Muscle of leg (tissue), 11 donors: ENCODE data around the gene EPDR1. TPM values are rescaled to one million over a fixed set of nuclear protein-coding genes. Genes with fewer than 3 reads are reported as not detected.
"Not testable (repeated sequence)": the region's sequence is repeated elsewhere in the genome, so short reads cannot be mapped to it uniquely, and the experiment has no call there.

Source experiments
- DNase-seq: peaks from one replicate; pipeline ENCODE4 v3.0.0; 2013
- H3K27ac ChIP-seq: one replicate; pipeline ENCODE4 v1.5.1; 2013; ENCODE audit warnings: mild to moderate bottlenecking, low read length, control low read depth
- H3K27me3 ChIP-seq: one replicate; pipeline ENCODE4 v1.6.1; 2013; ENCODE audit warnings: low read length; ENCODE audit not compliant: control insufficient read depth, insufficient read depth
- H3K36me3 ChIP-seq: one replicate; pipeline ENCODE4 v1.6.1; 2013; ENCODE audit warnings: low read length; ENCODE audit not compliant: control insufficient read depth, insufficient read depth
- H3K4me1 ChIP-seq: one replicate; pipeline ENCODE4 v1.6.1; 2013; ENCODE audit warnings: low read length; ENCODE audit not compliant: control insufficient read depth, insufficient read depth
- H3K4me3 ChIP-seq: one replicate; pipeline ENCODE4 v1.5.1; 2013; ENCODE audit warnings: low read length, control low read depth
- H3K9me3 ChIP-seq: replicated peaks from 2 replicates; pipeline ENCODE4 v1.6.1; 2013; ENCODE audit warnings: low read depth, low read length; ENCODE audit not compliant: control insufficient read depth
- WGBS: methylation state at CpG from one replicate; pipeline ENCODE4 v1.1.5; 2013; ENCODE audit warnings: missing lambda C conversion rate; ENCODE audit not compliant: insufficient coverage; 5-methylcytosine and 5-hydroxymethylcytosine counted together
- polyA plus RNA-seq, 8 donors: library from polyadenylated mRNA; unstranded; fragments of 120-200 nt; gene quantifications; one replicate each; pipeline versions ENCODE4 v1.2.1 to v1.2.3, GENCODE V29; 2013; ENCODE audit warnings: inconsistent platforms in 1 of 8, low replicate concordance in 1 of 8; ENCODE audit not compliant: insufficient read length in 8 of 8, insufficient read depth in 1 of 8
- total RNA-seq: library from RNA; stranded (reverse); fragments of 120-200 nt; gene quantifications from one replicate; pipeline ENCODE4 v1.2.4, GENCODE V29; 2013

EPDR1 gene
- total and polyA plus RNA-seq, 9 donors = 57.8 to 108 (median 89.8) TPM

DNA sequence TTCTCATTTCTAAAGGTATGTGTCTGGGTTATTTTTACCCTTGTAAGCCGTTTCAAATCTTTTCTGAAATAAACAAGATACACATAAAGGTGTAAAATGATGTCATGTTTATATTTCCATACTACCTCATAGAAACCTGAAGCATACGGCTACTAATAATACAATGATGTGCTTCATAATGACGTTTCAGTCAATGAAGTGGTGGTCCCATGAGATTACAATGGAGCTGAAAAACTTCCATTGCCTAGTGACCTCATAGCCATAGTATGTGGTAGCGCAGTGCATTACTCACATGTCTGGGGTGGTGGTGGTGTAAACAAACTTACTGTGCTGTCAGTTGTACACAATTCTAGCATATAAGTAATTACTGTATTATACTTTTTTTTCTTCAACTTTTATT lies 24.9 kb downstream of the EPDR1 start:
- H3K27ac ChIP-seq = peak overlapping the region; percentile 98
- no peak overlapping the region for H3K4me3 ChIP-seq
- DNase-seq = peak; percentile 21
- H3K27me3 ChIP-seq = no peaks in the 10 kb centered on the region
- no peaks in the 10 kb centered on the region for H3K9me3 ChIP-seq
- no CpG with 5 or more reads among the region's 4 CpGs for WGBS
- peaks cover 9% of the 10 kb centered on the region for H3K36me3 ChIP-seq
- peaks cover 32% of the 10 kb centered on the region for H3K4me1 ChIP-seq

DNA sequence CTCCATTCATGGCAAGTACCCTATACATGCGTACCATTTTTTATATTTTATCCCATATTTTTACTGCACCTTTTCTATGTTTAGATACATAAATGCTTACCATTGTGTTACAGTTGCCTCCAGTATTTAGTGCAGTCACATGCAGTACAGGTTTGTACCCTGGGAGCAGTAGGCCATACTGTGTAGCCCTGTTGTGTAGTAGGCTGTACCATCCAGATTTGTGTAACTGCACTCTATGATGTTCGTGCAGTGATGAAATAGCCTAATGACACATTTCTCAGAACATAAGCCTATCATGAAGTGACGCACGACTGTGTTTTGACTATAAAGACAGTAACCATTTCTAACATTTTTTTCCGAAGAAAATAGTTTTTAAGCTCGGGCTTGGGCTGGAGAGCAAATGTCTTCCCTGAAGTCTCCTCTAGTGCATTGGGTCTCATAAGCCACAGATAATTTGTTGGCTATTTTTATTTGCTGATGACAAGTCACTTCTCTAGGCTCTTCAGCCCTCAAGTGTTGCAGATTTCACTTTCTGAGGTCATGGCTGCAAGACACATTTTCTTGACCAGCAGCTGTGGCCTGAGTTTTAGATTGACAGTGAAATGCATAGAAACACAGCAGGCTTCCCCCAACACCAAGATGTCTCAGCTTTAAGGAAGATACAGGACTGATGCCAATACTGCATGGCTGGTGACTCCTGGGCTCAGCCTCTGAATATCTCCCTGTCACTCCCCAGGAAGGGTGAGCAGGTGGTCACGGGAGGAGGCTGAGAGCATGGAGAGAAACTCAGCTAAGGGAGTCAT lies 26.9 kb downstream of the EPDR1 start:
- Histone ChIP-seq H3K4me1 (peaks cover 32% of the 10 kb centered on the region), H3K4me3 (no peak overlapping the region), H3K9me3 (no peaks in the 10 kb centered on the region), H3K36me3 (peaks cover 19% of the 10 kb centered on the region), H3K27me3 (no peaks in the 10 kb centered on the region), H3K27ac (peak overlapping the region; percentile 32)
- DNase-seq = peak; percentile 20
- WGBS = 62% methylated on average over 5 of the region's 7 CpGs

- 90% methylated on average over 7 of the region's 7 CpGs for WGBS
- peak overlapping the region; percentile 32 for H3K27ac ChIP-seq
- no peaks in the 10 kb centered on the region for H3K9me3 ChIP-seq
- peaks cover 21% of the 10 kb centered on the region for H3K36me3 ChIP-seq
- H3K4me1 ChIP-seq = peaks cover 29% of the 10 kb centered on the region
- no peak overlapping the region for H3K4me3 ChIP-seq
- H3K27me3 ChIP-seq = no peaks in the 10 kb centered on the region
- DNase-seq = no peak
Measured at GRCh38 chr7:37947941-37948210, 27.4 kb downstream of the EPDR1 start.

- no peak overlapping the region for H3K4me3 ChIP-seq
- H3K27me3 ChIP-seq = no peaks in the 10 kb centered on the region
- H3K36me3 ChIP-seq = peaks cover 21% of the 10 kb centered on the region
- no peak for DNase-seq
- no peak overlapping the region for H3K27ac ChIP-seq
- H3K9me3 ChIP-seq = no peaks in the 10 kb centered on the region
- peaks cover 8% of the 10 kb centered on the region for H3K4me1 ChIP-seq
- WGBS = no CpG with 5 or more reads among the region's 2 CpGs
Measured at GRCh38 chr7:37952240-37952639, 31.8 kb downstream of the EPDR1 start.

- H3K27me3 ChIP-seq, H3K4me1 ChIP-seq, DNase-seq, H3K9me3 ChIP-seq, H3K4me3 ChIP-seq, H3K27ac ChIP-seq: not testable (repeated sequence)
- H3K36me3 ChIP-seq = peaks cover 16% of the 10 kb centered on the region
- WGBS = no CpG with 5 or more reads among the region's 1 CpG
Measured at GRCh38 chr7:37954217-37954616, 33.8 kb downstream of the EPDR1 start.

DNA sequence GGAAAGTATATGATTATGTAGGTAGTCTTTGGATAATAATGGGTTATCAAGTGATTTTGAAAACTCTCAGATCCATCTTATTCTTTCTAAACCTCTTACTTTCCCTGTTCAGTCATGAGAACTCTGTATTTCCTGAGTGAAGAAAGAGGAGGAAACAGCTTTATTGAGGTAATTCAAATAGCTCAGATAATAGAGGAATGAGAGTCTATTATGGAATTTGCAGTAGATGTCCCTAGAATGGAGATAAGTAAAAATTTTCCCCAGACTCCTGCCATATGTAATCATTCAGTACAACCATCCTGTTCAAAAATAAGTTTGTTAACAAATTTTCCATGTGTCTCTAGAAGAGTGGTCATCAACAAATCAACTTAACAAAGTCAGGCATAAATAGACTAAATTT lies 36.4 kb downstream of the EPDR1 start:
- Histone ChIP-seq H3K4me3 (no peak overlapping the region), H3K36me3 (peaks cover 6% of the 10 kb centered on the region), H3K4me1 (no peaks in the 10 kb centered on the region), H3K27ac (no peak overlapping the region), H3K9me3 (no peaks in the 10 kb centered on the region), H3K27me3 (no peaks in the 10 kb centered on the region)
- DNase-seq = no peak

- no peak for DNase-seq
- Histone ChIP-seq H3K9me3 (no peaks in the 10 kb centered on the region), H3K27me3 (no peaks in the 10 kb centered on the region), H3K4me1 (no peaks in the 10 kb centered on the region), H3K27ac (no peak overlapping the region), H3K4me3 (no peak overlapping the region), H3K36me3 (peaks cover 2% of the 10 kb centered on the region)
- 79% methylated on average over 8 of the region's 9 CpGs for WGBS
Measured at GRCh38 chr7:37957221-37957970, 37.0 kb downstream of the EPDR1 start.

- Histone ChIP-seq H3K36me3 (no peaks in the 10 kb centered on the region), H3K4me1 (no peaks in the 10 kb centered on the region), H3K27me3 (no peaks in the 10 kb centered on the region), H3K4me3 (no peak overlapping the region), H3K27ac (no peak overlapping the region), H3K9me3 (no peaks in the 10 kb centered on the region)
- 65% methylated on average over 2 of the region's 2 CpGs for WGBS
- no peak for DNase-seq
Measured at GRCh38 chr7:37960483-37960882, 40.0 kb downstream of the EPDR1 start.

DNA sequence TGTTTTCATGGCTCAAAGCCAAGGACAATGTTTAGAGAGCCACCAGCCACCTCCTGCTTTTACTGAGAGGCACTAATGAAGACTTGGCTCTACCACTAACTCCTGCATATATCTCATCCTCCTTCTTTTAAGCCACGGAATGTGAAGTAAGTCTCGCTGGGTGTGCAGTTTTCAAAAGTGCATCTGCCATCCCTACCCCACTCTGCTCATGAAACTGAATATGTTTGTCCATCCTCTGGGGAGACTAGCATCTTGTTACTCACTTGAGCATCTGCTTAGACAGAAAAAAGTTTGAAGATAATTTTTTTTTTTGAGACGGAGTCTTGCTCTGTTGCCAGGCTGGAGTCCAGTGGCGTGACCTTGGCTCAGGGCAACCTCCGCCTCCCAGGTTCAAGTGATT lies 40.8 kb downstream of the EPDR1 start:
- Histone ChIP-seq H3K4me3 (no peak overlapping the region), H3K9me3 (no peaks in the 10 kb centered on the region), H3K27me3 (no peaks in the 10 kb centered on the region), H3K36me3 (no peaks in the 10 kb centered on the region), H3K4me1 (no peaks in the 10 kb centered on the region), H3K27ac (no peak overlapping the region)
- no peak for DNase-seq
- 48% methylated on average over 3 of the region's 5 CpGs for WGBS

GRCh38 chr7:37964196-37964595 lies 43.8 kb downstream of the EPDR1 start:
- DNase-seq = no peak
- Histone ChIP-seq H3K9me3 (no peaks in the 10 kb centered on the region), H3K27me3 (no peaks in the 10 kb centered on the region), H3K36me3 (no peaks in the 10 kb centered on the region), H3K4me3 (no peak overlapping the region), H3K4me1 (no peaks in the 10 kb centered on the region), H3K27ac (no peak overlapping the region)
- WGBS = no CpG with 5 or more reads among the region's 5 CpGs
